Astrocyte (in vitro differentiated cells and primary cell): Measurements from ENCODE around the gene PTBP2. TPM values are rescaled to one million over a fixed set of nuclear protein-coding genes. Genes with fewer than 3 reads are reported as not detected.
A peak's percentile ranks its signal among the peaks of the same experiment; 100 is the strongest.

Source experiments
- DNase-seq: peaks from one replicate; pipeline ENCODE4 v3.0.0-alpha.2; 2010; ENCODE audit warnings: low read depth
- FAIRE-seq: peaks from 2 replicates; lab custom pipeline; 2011; peaks lifted over from hg19 to GRCh38; lab: Jason Lieb, UNC
- H2AFZ ChIP-seq: 2 replicates; pipeline ENCODE4 v1.6.0; 2012; ENCODE audit warnings: low read depth, low read length, inconsistent platforms
- H3K27ac ChIP-seq: 2 replicates; pipeline ENCODE4 v1.5.1; 2011; ENCODE audit warnings: low read depth, low read length, inconsistent platforms
- H3K27me3 ChIP-seq: 2 replicates; pipeline ENCODE4 v1.6.0; 2011; ENCODE audit warnings: low read length, inconsistent platforms; ENCODE audit not compliant: insufficient read depth
- H3K36me3 ChIP-seq: 2 replicates; pipeline ENCODE4 v1.5.1; 2011; ENCODE audit warnings: low read length, inconsistent platforms; ENCODE audit not compliant: insufficient read depth
- H3K4me1 ChIP-seq: 2 replicates; pipeline ENCODE4 v1.5.1; 2011; ENCODE audit warnings: low read length, inconsistent platforms; ENCODE audit not compliant: insufficient read depth
- H3K4me2 ChIP-seq: 2 replicates; pipeline ENCODE4 v1.6.0; 2012; ENCODE audit warnings: low read length, inconsistent platforms
- H3K4me3 ChIP-seq: 2 replicates; pipeline ENCODE4 v1.5.1; 2011; ENCODE audit warnings: low read depth, mild to moderate bottlenecking, low read length, inconsistent platforms; ENCODE audit not compliant: insufficient read depth
- H3K79me2 ChIP-seq: 2 replicates; pipeline ENCODE4 v1.6.0; 2012; ENCODE audit warnings: mild to moderate bottlenecking, low read length, inconsistent platforms; ENCODE audit not compliant: insufficient read depth
- H3K9ac ChIP-seq: 2 replicates; pipeline ENCODE4 v1.6.0; 2012; ENCODE audit warnings: mild to moderate bottlenecking, low read length, inconsistent platforms
- H3K9me3 ChIP-seq: 2 replicates; pipeline ENCODE4 v1.5.1; 2012; ENCODE audit warnings: low read depth, mild to moderate bottlenecking, low read length, inconsistent platforms; ENCODE audit not compliant: insufficient read depth
- H4K20me1 ChIP-seq: 2 replicates; pipeline ENCODE4 v1.6.0; 2012; ENCODE audit warnings: low read length, inconsistent platforms; ENCODE audit not compliant: insufficient read depth
- H3K27ac Mint-ChIP-seq: one replicate; pipeline ENCODE4 v1.8.0; 2021; ENCODE audit warnings: mild to moderate bottlenecking, mixed read lengths; ENCODE audit not compliant: unreplicated experiment
- H3K27me3 Mint-ChIP-seq: one replicate; pipeline ENCODE4 v1.8.0; 2021; ENCODE audit warnings: low read depth, mixed read lengths; ENCODE audit not compliant: unreplicated experiment
- H3K36me3 Mint-ChIP-seq: one replicate; pipeline ENCODE4 v1.8.0; 2021; ENCODE audit warnings: low read depth, mixed read lengths; ENCODE audit not compliant: unreplicated experiment
- H3K4me1 Mint-ChIP-seq: one replicate; pipeline ENCODE4 v1.8.0; 2021; ENCODE audit warnings: low read depth, mixed read lengths; ENCODE audit not compliant: unreplicated experiment
- H3K4me3 Mint-ChIP-seq: one replicate; pipeline ENCODE4 v1.8.0; 2021; ENCODE audit warnings: mild to moderate bottlenecking, moderate library complexity, mixed read lengths; ENCODE audit not compliant: unreplicated experiment
- H3K9me3 Mint-ChIP-seq: one replicate; pipeline ENCODE4 v1.8.0; 2021; ENCODE audit warnings: mild to moderate bottlenecking, mixed read lengths; ENCODE audit not compliant: unreplicated experiment
- EZH2 ChIP-seq: IDR thresholded peaks from 2 replicates; pipeline ENCODE4 v1.6.1; 2012; ENCODE audit warnings: mild to moderate bottlenecking, low read length, inconsistent platforms; ENCODE audit not compliant: insufficient read depth
- total RNA-seq: library from RNA; stranded (reverse); gene quantifications from 2 replicates; pipeline ENCODE4 v1.2.1, GENCODE V29; 2021
- TF ChIP-seq, protein P1 (sequence below): IDR thresholded peaks from 2 replicates; pipeline ENCODE4 v1.5.1; 2011; ENCODE audit warnings: low read depth, mild to moderate bottlenecking, inconsistent platforms, low read length, moderate library complexity; ENCODE audit not compliant: insufficient read depth

PTBP2 gene
- total RNA-seq, 1 donor from 2014 or later: 20.7 TPM

DNA sequence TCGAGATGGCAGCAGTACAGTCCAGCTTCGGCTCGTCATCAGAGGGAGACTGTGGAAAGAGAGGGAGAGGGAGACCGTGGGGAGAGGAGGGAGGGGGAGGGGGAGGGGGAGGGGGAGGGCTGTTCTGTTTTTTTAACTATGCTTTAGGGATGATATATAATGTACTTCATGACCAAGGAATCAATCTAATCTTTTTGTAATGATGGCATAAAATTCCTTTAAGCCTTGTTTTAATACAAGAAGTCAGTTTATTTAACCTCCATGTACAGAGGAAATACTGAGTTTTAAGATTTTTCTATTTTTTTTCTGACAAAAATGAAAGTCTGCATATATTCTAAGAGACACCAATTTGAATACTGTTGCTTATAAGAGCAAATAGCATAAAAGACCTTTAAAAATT is 41.9 kb downstream of the PTBP2 start:
- no peaks in the 10 kb centered on the region for H3K27me3 ChIP-seq
- no peak overlapping the region for H3K9ac ChIP-seq
- H3K79me2 ChIP-seq: peaks cover 75% of the 10 kb centered on the region
- H3K27ac ChIP-seq: no peak overlapping the region
- H3K27me3 Mint-ChIP-seq: no peaks in the 10 kb centered on the region
- H3K4me1 Mint-ChIP-seq: peaks cover 10% of the 10 kb centered on the region
- H2AFZ ChIP-seq: no peak overlapping the region
- H4K20me1 ChIP-seq: peaks cover 17% of the 10 kb centered on the region
- H3K4me3 Mint-ChIP-seq: no peak overlapping the region
- FAIRE-seq: no peak
- H3K4me2 ChIP-seq: no peak overlapping the region
- DNase-seq: no peak
- H3K36me3 Mint-ChIP-seq: peaks cover 19% of the 10 kb centered on the region
- no peak overlapping the region for H3K27ac Mint-ChIP-seq
- no peaks in the 10 kb centered on the region for H3K9me3 ChIP-seq
- H3K4me3 ChIP-seq: no peak overlapping the region
- H3K4me1 ChIP-seq: peaks cover 3% of the 10 kb centered on the region
- no peaks in the 10 kb centered on the region for H3K36me3 ChIP-seq
- H3K9me3 Mint-ChIP-seq: peaks cover 6% of the 10 kb centered on the region
- TF ChIP-seq, protein P1, sequence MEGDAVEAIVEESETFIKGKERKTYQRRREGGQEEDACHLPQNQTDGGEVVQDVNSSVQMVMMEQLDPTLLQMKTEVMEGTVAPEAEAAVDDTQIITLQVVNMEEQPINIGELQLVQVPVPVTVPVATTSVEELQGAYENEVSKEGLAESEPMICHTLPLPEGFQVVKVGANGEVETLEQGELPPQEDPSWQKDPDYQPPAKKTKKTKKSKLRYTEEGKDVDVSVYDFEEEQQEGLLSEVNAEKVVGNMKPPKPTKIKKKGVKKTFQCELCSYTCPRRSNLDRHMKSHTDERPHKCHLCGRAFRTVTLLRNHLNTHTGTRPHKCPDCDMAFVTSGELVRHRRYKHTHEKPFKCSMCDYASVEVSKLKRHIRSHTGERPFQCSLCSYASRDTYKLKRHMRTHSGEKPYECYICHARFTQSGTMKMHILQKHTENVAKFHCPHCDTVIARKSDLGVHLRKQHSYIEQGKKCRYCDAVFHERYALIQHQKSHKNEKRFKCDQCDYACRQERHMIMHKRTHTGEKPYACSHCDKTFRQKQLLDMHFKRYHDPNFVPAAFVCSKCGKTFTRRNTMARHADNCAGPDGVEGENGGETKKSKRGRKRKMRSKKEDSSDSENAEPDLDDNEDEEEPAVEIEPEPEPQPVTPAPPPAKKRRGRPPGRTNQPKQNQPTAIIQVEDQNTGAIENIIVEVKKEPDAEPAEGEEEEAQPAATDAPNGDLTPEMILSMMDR: no peak

DNA sequence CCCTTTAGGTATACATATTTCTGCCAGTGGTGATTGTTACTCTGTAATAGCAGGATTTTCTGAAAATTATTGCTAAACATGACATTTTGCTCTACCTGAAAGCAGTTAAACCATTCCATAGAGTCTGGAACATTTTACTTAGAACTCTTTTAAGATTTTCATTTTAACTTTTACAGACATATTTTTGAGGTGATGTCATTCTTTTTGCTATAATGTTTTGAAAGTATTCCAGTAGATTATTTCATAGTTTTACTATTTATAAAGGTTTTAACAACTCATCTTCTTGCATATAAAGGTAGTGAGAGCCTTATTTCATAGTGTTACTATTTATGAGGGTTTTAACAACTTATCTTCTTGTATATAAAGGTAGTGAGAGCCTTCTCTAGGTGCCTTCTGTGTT is 42.9 kb downstream of the PTBP2 start:
- peak; percentile 4 for DNase-seq
- no peak for FAIRE-seq
- no peak overlapping the region for H3K27ac ChIP-seq

DNA sequence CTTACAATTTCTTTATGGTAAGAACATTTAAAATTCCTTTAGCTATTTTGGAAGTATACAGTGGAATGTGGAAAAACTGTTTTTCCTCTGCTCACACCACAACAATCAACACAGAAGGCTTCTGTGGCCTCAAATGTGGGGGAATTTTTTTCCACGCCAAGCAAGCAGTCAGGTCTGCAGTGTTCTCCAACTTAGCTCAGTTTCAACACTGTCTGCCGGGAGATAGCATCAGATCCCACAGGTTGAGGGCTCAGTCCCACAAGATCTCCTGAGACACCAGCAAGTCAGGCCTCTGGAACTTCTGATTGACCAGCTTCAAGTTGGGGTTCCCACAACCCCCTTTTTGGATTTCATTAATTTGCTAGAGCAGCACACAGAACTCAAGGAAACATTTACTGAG is 50.3 kb downstream of the PTBP2 start:
- Histone ChIP-seq H3K4me2 (no peak overlapping the region), H4K20me1 (peaks cover 12% of the 10 kb centered on the region), H3K79me2 (peaks cover 54% of the 10 kb centered on the region), H3K4me1 (no peaks in the 10 kb centered on the region), H3K9ac (no peak overlapping the region), H3K4me3 (no peak overlapping the region), H3K27ac (no peak overlapping the region), H3K27me3 (no peaks in the 10 kb centered on the region), H2AFZ (no peak overlapping the region), H3K9me3 (no peaks in the 10 kb centered on the region), H3K36me3 (peaks cover 14% of the 10 kb centered on the region)
- Mint-ChIP-seq H3K36me3 (peaks cover 3% of the 10 kb centered on the region), H3K27ac (no peak overlapping the region), H3K9me3 (no peaks in the 10 kb centered on the region), H3K4me1 (no peaks in the 10 kb centered on the region), H3K4me3 (no peak overlapping the region), H3K27me3 (no peaks in the 10 kb centered on the region)
- no peak for DNase-seq
- no peak for FAIRE-seq
- TF ChIP-seq, protein P1: no peak
- TF ChIP-seq EZH2: no peak

More for the DNA sequence above, 42.9 kb downstream of the PTBP2 start:
- Histone ChIP-seq H4K20me1 (peaks cover 17% of the 10 kb centered on the region), H3K36me3 (no peaks in the 10 kb centered on the region), H2AFZ (no peak overlapping the region), H3K9me3 (no peaks in the 10 kb centered on the region), H3K4me1 (peaks cover 3% of the 10 kb centered on the region), H3K4me2 (no peak overlapping the region), H3K79me2 (peaks cover 77% of the 10 kb centered on the region), H3K9ac (no peak overlapping the region), H3K27me3 (no peaks in the 10 kb centered on the region), H3K4me3 (no peak overlapping the region)
- Mint-ChIP-seq H3K27me3 (no peaks in the 10 kb centered on the region), H3K4me1 (peaks cover 10% of the 10 kb centered on the region), H3K9me3 (peaks cover 6% of the 10 kb centered on the region), H3K36me3 (peaks cover 18% of the 10 kb centered on the region), H3K4me3 (no peak overlapping the region), H3K27ac (peak overlapping the region; percentile 34)
- TF ChIP-seq EZH2: no peak
- TF ChIP-seq, protein P1: no peak
